HG03175 (cell line): ENCODE results near the gene IRGC.

Experiments used
- ATAC-seq: cut with Tn5 transposase; IDR thresholded peaks from one replicate; pipeline ENCODE4 v1.9.1; 2021; ENCODE audit warnings: mild to moderate bottlenecking, moderate library complexity; ENCODE audit not compliant: unreplicated experiment

Gene IRGC

DNA sequence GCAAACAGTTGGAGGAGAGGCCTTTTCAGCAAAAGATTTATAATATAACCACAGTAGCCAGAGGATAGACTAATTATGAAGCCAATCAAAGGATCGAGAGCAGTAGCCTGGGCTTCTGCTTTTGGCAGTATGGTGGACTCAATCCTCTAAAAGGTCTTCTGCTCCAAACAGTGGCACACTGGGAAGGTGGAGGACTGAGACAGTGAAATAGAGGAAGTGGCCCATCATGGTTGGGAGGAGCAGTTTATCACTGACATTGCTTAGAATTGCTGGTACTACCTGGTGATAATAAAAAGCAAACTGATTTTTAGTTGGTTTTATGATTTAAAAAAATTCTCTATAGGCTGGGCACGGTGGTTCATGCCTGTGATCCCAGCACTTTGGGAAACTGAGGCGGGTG is 25.0 kb upstream of the IRGC start:
- ATAC-seq: no peak

DNA sequence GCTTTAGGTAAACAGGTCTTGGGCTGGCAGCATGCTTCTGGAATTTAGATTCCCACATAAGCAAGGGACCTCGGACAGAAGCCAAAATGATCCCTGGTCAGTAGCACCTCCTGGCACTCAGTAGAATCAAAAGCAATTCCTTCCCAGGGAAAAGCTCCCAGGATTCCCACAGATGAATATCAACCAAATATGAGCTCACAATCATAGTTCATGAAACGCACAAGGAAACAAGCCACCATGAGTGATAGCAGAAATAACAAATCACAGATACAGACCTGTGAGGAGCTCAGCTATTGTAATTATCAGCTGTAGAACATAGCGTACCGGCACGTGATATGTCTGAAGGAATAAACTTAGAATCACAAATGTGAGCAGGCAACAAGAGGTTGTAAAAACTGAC is 24.1 kb upstream of the IRGC start:
- no peak for ATAC-seq

DNA sequence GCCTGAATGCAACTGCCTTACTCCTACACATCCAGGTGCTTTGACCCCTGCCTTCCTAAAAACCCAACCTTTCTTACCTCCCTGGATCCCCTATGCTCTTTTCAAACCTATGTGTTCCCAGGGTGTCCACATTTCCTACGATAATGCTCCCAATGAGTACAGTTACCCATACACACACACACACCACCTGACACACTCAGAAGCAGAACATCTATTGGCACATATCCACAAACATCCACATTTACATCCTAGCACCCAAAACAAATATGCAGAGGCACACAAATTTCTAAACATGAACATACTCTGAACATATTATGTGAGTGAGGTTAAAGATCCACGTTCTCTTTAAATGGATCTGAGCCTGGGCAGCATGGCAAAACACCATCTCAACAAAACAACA is 23.5 kb upstream of the IRGC start:
- no peak for ATAC-seq

DNA sequence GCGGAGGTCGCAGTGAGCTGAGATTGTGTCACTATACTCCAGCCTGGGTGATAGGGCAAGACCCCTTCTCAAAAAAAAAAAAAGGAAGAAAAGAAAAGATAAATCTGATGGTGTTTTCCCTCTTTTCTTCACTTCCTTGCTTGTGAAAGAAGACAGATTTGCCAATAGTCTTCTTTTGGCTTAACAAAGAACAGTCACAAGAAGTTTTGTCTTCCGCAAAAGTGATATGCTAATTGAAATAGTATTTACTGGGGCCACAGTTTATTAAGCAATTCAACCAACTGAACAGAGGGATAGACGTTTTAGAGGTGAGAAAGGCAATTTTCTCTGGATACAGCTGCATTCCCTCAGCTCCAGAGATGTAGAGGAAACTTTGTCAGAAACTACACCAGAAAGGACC is 23.0 kb upstream of the IRGC start:
- no peak for ATAC-seq

DNA sequence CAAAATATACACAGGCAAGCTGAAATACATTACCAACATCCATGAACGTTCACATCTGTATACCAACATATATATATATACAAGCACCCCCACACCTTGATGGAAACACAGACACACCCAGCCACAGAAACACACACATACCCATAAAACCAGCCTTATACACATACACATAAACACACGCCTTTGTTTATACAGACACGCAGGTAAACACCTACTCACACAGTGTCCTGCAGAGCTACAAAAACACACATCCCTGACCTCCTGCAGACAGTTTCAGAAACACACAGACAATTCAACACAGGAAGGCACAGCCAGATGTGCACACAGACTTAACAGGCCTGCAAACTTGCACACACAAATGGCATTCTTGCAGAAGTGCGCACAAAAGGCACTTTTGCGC is 21.3 kb upstream of the IRGC start:
- no peak for ATAC-seq

DNA sequence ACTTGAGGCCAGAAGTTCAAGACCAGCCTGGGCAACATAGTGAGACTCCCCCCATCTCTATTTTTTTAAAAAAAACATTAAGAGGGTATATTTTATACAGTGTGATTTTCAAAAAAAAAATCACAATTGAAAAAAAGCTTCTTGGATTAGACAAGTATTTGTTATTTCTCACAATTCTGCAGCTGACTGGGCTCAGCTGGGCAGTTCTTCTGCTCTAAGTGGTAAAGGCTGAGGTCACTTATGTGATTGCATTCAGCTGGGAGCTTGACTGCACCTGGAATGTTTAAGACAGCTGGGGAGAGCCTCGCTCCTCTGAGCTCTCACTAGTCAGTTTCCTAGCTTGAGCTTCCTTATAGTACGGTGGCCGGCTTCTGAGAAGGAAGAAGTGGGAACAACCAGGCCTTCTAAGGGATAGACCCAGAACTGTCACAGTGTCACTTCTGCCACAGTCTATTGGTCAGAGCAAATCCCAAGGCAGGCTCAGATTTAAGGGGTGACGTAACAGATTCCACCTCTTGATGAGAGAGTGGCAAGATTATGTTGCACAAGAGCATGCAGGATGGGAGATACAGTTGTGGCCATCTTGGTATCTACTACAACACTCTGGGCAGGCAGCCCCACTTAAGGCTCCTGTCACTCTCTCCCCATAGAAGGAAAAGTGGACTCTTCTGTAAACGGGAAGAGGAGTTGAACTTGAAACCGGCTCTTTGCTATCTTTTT is 19.7 kb upstream of the IRGC start:
- no peak for ATAC-seq

DNA sequence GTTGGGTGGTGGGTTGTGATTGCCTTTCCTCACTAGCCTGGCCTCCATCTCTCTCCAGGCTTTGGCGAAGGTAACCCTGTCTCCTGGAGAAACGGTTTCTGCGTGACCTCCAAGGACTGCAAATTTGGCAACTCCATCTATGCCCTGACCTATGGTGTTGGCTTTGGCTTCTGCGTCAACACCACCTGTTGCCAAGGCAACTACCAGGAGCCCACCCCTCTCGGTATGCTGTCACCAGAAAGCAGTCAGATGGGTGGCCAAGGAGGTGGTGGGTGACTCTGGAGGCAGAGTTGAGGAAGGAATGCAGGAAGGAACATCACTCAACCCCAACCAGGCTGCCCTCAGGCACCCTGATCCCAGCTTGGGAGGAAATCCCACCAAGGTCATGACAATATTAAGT is 18.6 kb upstream of the IRGC start:
- ATAC-seq: no peak

DNA sequence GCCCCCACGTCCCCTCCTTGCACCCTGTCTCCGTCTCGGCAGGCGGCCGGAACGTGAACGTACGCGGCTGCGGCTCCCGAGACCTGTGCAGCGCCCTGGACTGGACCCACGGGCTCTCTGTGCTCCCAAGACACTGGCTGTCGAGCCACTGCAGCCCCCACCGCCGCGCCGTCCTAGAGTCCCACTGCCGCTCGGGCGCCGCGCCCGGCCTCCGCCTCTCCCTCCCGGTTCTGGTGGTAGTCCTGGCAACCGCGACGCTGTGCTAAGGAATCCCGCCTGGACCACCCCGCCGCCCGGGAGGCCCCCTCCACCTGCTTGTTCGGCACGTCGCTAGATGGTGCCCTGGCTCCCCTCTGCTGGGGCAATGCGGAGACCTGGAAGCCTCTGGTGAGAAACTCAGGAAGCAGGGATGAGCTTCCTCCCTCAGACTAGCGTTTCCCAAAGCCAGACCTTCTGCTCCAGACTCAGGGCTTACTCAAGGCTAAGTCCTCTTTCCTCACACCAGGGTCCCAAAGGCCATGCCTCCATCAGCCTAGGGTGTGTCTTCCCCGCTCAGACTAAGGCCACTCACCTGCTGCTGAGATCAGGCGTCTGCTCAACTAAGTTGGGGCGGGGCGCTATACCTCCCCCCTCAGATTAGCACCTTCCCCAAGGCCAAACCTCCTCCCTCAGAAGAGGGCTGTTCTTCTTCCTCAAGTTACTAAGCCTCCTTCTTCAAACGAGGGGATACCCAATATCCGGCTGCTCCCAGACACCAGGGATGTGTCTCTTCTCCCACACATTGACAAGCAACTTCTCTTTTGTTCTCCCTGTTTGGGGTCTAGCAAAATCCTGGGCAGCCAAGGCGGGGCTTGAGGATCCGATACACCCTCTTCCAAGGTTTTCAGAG is 16.1 kb upstream of the IRGC start:
- ATAC-seq: no peak

DNA sequence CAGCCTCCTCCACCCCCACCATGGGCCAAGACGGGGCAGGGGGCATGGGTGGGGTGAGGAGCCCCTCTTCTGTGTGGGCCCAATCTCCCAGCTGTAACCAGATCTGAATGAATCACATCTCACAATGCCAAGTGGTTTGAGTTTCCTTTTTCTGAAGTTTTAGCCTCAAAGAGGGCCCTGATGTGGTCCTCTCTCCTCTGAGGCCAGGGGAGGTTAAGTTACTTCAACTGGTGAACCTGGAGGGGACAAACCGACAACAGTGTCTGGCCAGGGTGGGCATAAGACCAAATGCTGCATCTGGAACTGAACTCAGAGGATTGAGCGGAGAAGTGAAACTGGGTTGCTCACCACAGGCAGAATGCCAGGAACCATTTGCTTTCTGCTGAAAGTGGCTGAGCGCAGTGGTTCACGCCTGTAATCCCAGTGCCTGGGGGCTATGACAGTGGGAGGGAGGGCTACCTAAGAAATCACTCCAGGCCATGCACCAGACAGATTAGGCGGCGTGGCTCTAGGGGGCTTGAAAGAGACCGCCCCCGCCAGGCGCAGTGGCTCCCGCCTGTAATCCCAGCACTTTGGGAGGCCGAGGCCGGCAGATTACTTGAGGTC is 15.4 kb upstream of the IRGC start:
- no peak for ATAC-seq

DNA sequence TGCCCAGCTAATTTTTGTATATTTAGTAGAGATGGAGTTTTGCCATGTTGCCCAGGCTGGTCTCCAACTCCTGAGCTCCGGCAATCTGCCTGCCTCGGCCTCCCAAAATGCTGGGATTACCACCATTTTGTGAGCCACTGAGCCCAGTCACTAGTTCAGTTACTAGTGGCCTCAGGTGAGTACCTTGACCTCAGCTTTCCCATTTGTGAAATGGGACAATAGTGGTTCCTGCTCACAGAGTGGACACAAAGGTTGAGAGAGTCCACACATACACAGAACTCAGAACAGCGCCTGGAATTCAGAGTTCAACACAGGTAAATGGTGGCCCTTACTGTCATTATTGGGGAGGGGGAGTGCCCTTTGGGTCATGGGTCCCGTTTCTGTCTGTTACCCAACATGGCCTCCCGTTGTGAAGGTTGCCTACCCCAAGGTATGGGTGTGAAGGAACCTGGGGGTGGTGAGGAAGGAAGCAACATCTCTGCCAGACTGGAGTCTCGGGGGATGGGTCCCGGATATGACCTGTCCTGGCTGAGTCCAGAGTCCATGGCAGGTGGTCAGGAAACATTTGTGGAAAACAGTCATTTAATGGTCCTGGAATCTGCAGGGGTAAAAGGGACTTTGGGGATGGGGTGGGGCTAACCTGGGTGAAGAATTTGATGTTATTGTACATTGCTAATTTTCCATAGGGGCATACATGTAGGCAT is 11.7 kb upstream of the IRGC start:
- ATAC-seq: no peak

DNA sequence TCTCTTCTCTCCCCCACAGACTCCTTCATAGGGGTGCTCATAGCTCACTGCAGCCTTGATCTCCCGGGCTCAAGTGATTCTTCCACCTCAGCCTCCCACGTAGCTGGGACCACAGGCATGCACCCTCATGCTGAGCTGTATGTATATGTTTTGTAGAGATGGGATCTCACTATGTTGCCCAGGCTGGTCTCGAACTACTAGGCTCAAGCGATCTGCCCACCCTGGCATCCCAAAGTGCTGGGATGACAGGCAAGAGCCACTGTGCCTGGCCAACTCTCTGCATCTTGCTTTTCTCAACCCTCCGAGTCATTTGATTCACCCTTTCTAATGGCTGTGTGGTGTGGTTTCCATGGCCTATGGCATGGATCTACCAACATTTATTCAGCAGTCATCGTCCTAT is 10.1 kb upstream of the IRGC start:
- no peak for ATAC-seq

DNA sequence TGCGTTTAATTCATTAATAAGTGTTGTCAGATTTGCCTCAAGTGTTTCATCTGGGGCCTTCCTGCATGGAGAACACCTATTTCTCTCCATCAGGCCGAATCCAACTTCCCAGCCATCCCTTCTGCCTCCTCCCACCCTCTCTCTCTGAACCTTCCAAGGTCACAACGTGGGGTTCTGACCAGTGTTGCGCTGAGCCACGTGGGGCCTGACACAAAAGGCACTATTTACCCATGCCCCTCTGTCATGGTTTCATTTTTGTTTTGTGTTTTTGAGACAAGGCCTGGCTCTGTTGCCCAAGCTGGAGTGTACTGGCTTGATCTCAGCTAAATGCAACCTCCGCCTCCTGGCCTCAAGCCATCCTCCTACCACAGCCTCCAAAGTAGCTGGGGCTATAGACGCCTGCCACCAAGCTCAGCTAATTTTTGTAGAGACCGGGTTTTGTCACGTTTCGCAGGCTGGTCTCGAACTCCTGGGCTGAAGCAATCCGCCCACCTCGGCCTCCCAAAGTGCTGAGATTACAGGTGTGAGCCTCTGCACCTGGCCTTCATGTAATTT is 8.6 kb upstream of the IRGC start:
- ATAC-seq: no peak

DNA sequence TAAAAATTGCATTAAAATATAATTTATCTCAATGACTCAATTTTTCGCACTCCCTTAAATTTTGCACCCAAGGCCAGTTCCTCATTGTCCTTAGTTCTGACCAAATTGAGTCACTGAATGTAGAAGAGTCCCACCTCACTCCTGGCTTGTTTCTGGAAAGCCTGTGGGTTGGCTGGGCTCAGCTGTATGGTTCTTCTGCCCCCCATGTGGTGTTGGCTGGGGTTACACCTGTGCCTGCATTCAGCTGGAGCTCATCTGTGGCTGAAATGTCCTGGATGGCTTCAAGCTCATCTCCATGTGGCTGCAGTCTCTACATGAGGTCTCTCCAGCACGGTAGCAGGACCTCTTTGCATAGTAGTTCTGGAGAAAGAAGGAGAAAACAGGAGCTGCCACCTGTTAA is 7.2 kb upstream of the IRGC start:
- no peak for ATAC-seq

DNA sequence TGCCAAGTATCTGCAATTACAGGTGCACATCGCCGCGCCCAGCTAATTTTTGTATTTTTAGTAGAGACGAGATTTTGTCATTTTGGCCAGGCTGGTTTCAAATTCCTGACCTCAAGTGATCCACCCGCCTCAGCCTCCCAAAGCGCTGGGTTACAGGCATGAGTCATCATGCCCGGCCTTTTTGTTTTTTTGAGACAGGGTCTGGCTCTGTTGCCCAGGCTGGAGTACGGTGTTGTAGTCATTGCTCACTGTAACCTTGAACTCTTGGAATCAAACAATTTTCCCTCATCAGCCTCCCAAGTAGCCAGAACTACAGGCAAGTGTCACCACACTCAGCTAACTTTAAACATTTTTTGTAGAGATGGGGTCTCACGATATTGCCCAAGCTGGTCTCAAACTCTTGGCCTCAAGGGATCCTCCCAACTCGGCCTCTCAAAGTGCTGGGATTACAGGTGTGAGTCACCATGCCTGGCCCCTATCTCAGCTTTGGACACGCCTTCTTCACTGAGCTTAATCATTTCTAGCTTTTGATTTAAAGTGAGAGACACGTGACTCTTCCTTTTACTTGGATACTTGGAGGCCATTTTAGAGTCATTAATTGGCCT is 4.0 kb upstream of the IRGC start:
- no peak for ATAC-seq

DNA sequence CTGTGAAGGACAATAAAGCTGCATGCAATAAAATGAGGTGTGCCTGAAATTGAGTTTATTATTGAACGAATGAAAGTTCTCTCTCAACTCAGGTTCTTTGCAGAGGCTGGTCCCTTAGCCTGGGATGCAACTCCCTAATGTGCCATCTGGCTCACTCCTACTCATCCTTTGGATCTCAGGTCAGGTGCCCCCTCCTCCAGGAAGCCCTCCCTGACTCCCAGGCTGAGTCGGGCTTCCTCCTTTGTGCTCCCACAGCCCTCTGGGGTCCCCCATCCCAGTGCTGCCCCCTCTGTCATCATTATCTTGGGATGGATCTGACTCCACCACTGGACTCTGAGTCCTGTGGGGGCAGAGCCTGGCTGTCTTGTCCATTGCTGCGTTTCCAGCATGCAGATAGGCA is 2.7 kb upstream of the IRGC start:
- no peak for ATAC-seq

DNA sequence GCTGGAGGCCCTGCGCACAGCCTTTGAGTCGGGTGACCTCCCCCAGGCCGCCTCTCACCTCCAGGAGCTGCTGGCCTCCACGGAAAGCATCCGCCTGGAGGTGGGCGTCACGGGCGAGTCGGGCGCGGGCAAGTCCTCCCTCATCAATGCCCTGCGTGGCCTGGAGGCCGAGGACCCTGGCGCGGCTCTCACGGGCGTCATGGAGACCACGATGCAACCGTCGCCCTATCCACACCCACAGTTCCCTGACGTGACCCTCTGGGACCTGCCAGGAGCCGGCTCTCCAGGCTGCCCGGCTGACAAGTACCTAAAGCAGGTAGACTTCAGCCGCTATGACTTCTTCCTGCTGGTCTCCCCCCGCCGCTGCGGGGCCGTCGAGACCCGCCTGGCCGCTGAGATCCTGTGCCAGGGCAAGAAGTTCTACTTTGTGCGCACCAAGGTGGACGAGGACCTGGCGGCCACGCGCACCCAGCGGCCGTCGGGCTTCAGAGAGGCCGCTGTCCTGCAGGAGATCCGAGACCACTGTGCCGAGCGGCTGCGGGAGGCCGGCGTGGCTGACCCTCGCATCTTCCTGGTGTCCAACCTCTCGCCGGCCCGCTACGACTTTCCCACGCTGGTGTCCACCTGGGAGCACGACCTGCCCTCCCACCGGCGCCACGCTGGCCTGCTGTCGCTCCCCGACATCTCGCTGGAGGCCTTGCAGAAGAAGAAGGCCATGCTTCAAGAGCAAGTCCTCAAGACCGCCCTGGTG is 2.9 kb downstream of the IRGC start:
- ATAC-seq: no peak

DNA sequence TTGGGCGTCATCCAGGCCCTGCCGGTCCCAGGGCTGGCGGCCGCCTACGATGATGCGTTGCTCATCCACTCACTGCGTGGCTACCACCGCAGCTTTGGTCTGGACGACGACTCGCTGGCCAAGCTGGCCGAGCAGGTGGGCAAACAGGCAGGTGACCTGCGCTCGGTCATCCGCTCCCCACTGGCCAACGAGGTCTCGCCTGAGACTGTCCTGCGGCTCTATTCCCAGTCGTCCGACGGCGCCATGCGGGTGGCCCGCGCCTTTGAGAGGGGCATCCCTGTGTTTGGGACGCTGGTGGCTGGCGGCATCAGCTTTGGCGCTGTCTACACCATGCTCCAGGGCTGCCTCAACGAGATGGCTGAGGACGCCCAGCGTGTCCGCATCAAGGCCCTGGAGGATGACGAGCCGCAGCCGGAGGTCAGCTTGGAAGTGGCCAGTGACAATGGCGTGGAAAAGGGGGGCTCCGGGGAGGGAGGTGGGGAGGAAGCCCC is 3.5 kb downstream of the IRGC start:
- no peak for ATAC-seq

DNA sequence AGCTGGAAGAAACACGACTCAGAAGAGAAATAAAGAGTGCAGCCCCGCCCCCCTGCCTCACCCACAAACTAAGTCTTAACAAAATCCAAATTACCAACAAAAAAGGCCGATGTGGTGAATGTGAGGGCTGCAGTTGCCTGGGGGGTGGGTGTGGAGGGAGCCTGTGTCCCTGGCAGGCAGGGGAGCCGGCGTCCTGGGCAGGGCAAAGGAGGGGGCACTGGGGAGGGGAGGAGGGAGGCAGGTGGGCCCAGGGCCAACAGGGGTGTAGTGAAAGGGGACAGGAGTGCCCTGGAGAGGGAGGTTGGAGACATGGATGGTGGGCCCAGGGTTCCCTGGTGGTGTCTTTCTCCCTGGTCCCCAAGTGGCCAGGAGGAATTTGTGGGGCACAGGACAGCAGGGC is 4.0 kb downstream of the IRGC start:
- no peak for ATAC-seq

DNA sequence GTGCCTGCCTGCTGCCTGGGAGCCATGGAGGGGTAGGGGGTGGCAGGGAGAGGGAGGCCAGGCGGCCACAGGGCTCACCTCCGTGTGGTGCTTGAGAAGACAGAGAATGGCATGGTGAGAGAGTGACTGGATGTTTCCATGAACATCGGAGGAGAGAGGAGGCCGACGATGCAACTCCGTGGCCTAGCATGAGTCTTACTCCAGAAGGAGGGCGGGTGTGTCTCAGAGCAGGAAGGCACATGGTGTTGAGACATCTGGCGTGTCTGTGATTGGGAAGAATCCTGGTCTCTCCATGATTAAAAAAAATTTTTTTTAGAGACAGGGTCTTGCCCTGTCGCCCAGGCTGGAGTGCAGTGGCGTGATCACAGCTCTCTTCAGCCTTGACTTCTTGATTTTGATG is 5.1 kb downstream of the IRGC start:
- no peak for ATAC-seq
